Cardiac septum (tissue), 1 donor: ENCODE data around the gene MBP. TPM values are rescaled to one million over a fixed set of nuclear protein-coding genes. Genes with fewer than 3 reads are reported as not detected.

ENCODE experiments used
- DNase-seq: peaks from one replicate; pipeline ENCODE4 v3.0.0-alpha.2; 2020; ENCODE audit warnings: low spot score
- intact Hi-C: fragments of 100-400 bp; cut with DNase I; formaldehyde crosslinking; loops from one replicate; pipeline ENCODE4 v1.14.0; 2022
- total RNA-seq: library from RNA; stranded (reverse); fragmentation: NEBNext Ultra II Directional; extraction: Animal tissue kit (Norgen Biotek cat#: 25700); gene quantifications from one replicate; pipeline ENCODE4 v1.2.1, GENCODE V29; 2021
- donor health status: DM: no; HTN: no; CAD: no.

The MBP gene
- total RNA-seq, 1 donor from 2014 or later, result 37.7 TPM

DNA sequence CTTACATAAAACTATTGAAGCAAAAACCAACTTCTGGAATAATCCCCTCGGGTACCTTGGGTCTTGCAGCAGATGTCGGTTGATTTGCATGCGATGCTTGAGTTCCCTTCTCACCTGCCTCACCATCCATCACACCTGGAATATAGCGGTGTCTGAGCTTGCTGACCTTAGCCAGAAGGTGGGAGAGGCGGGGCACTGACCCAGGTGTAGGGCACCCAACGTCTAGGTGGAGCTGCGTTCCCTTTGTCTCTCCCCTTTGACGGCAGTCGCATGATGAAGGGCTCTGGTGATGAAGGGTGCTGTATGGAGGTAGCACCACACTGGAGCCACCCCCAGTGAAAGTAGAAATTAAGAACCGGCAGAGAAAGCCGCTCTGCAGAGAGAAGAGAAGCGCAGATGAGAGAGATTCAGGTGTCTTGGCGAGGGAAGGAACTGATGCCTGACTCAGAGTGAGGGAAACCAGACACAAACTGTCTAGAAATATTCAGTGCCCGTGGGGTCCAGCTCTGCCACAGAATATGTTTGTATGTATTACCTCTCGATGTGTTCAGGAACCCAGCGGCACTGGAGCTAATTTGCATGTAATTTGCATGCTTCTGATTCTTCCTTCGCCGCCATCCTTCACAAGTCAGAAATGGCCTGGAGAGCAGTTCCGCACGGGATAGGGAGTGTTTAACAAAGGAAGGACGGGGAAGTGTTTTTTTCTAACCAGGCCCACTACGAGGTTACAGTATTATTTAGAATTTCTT, 19.4 kb upstream of the MBP start:
- no peak for DNase-seq
- intact Hi-C loops, result no loop called here

DNA sequence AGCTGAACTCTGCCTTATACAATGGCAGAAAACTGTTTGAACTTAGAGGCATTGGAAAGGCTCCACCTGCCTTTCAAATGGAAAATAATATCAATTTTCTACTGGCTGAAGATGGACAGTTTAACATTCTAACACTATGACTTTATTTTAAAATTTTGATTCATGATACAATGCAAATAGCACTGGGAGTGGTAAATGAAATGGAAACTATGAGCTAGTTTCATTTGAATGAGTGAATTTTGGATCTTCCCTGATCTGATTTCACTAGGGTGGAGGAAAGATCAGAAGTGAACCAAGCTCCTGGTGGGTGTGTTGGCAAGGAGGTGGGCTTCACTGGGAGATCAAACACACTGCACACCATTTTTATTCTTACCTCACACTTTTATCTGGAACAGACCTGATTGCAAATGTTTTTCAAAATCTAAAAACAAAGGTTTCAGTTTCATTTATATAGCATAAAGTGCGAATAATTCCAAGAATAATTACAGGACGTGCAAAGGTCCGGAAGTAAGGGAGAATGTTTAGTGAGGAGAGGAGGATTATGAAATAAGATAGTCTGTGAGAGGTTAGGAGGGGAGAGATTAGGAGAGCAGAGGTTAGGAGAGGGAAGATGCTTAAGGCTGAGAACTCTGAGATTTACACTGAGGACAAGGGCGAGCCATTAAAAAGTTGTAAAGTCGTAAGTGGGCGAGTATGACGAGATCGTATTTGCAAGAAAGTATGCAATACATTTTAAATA, 18.6 kb upstream of the MBP start:
- intact Hi-C loops, result no loop called here
- DNase-seq, result no peak

DNA sequence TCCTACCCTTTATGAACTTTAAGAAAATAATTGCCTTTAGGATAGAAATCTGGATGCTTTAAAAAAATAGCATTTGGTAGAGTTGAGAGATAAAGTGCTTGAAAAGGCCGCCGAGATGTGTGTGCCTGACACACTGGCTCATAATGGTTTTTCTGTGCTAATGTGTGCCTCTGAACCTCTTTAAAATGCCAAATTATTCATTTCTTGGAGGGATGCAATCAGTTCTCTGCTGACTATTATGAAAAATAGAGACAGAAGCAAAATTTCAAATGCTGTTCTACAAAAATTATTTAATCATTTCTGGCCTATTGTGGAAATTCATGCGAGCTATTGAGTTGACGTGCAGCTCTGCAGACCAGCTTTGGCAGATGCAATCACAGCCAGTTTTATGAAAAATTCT, 18.0 kb upstream of the MBP start:
- intact Hi-C loops, result no loop called here
- DNase-seq, result no peak

DNA sequence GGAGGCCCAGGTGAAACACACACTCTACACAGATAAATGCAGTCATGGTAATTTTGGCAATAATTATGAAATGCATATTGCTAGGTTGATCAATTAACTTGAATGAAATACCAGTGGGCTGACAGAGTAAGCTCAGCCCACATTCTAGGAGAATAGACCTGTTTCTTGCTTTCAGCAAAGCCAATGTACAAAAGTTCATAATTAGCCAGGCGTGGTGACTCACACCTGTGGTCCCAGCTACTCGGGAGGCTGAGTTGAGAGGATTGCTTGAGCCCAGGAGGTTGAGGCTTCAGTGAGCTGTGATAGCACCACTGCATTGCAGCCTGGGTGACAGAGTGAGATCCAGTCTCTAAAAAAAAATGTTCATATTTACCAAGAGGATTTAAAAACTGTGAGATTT, 15.7 kb upstream of the MBP start:
- no peak for DNase-seq
- intact Hi-C loops, result no loop called here

DNA sequence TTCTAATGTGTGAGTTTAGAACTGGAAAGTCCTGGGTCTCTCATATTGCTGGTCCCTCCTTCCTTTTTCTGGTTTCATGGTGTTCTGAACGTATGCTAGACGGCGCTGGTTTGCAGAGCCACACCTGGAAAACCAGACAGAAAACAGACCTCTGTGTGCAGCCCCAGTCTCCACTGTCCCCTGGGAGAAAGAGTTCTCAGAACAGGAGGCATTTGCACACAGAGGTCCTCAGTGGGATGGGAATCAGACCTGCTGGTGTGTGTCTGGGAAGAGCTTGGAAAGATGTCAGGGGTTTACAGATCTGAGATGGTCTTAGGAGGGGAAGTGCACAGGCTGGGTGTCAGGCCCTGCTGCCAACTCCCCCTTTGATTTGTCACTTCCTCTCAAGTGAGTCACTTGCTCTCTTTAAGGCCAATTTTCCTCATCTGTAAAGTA, 14.9 kb upstream of the MBP start:
- DNase-seq, result no peak

DNA sequence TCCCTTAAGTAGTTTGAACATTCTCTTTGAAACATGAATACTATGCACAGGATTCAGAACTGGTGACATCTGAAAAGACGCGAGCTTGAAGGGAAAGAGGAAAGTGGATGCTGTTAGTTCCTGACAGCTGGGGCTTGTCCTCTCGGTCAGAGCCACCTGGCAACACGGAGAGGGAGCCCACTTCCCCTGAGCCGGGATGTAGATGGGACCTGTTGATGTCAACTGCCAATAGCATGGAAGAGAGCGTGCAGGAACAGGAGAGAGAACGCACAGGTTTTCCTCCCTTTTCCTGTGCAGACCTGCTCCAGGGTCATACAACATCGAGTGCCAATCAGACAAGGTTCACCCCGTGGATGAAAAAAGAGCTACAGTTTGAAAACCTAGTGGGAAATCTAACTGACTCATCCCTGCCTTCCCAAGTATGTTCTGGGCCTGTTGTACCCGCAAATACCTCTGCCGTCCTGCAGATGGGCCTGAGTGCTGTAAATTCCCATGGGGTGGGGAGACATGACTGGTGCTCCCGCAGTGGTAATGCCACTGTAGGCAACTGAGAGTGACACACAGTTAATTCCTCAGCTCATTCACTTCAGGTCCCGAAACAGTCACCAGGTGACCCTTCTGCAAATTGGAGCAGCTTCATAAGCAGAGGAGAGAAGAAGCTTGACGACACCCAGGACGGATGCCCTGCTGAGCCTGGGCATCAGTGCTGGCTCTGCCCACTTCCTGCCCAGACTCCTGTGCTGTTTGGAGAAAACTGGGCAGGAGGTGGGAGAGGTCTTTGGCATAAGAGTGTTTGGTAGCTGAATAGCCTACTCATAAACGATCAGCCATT, 13.9 kb upstream of the MBP start:
- DNase-seq, result no peak
- intact Hi-C loops, result no loop called here

More for the DNA sequence above, 14.9 kb upstream of the MBP start:
- intact Hi-C loops, result no loop called here

DNA sequence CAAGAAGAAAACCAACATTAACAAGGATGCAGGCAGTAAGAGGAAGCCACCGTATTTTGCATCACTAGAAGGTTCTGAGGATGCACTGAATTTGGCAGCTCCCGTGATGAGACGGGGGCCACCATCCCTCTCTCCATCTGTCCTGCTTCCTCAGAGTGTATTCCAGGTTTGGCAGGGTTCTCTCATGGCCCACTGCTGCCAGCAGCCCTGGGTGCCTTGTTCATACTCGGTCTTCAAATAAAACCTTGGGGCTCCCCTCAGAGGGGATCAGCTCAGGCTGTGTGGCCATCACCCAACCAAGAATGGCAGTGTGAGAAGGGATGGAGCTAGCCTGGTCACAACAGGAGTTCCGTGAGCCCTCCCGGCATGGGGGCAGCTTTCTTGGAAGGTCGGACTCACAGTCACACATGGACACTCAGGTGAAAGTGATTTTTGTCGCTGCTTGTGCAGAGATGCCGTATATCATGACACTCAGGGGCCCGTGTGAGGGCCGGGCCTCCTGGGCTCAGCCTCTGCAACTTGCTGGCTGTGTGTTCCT, 12.8 kb upstream of the MBP start:
- no peak for DNase-seq
- intact Hi-C loops, result no loop called here

DNA sequence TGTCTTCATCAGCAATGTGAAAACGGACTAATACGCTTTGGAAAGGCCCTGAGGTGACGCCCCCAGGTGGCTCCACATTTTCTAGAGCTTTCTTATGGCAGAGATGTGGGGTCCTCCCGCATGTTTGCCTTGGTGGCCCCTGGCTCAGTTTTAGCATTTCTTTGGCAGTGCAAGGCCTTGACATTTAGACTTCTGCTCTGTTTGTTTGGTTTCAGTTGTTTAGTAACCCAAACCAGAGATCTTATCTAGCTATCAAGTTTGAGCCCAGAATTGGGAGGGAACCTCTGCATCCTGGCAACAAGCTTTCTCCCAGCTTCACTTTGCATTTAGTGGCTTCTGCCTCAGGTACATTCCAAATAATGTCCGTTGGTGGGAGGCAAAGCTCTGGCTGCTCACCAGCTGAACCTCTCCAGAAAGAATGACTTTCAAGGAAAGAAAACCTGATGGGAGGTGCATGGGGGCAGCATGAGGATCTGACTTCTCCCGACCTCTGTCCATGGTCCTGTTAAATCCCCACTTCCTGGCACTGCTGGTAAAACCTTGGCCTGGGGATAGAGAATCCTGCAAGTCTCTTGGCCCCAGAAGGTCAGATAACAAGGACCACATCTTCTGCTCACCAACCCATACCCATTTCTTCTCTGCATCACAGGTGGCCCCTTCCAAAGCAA, 12.0 kb upstream of the MBP start:
- DNase-seq, result no peak
- intact Hi-C loops, result no loop called here

DNA sequence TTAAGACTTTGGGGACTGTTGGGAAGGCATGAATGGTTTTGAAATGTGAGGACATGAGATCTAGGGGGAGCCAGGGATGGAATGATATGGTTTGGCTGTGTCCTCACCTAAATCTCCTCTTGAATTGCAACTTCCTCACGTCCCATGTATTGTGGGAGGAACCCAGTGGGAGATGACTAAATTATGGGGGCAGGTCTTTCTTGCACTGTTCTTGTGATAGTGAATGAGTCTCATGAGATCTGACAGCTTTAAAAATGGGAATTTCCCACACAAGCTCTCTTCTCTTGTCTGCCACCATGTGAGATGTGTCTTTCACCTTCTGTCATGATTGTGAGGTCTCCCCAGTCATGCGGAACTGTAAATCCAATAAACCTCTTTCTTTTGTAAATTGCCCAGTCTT, 11.5 kb upstream of the MBP start:
- DNase-seq, result no peak
- intact Hi-C loops, result no loop called here

DNA sequence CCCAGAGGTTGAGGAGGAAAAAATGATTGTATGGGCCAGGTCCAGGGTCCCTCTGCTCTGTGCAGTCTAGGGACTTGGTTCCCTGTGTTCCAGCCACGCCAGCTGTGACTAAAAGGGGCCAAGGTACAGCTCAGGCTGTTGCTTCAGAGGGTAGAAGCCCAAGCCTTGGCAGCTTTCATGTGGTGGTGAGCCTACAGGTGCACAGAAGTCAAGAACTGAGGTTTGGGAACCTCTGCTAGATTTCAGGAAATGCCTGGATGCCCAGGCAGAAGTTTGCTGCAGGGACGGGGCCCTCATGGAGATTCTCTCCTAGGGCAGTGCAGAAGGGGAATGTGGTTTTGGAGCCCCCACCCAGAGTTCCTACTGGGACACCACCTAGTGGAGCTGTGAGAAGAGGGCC, 10.6 kb upstream of the MBP start:
- no peak for DNase-seq
- intact Hi-C loops, result no loop called here

DNA sequence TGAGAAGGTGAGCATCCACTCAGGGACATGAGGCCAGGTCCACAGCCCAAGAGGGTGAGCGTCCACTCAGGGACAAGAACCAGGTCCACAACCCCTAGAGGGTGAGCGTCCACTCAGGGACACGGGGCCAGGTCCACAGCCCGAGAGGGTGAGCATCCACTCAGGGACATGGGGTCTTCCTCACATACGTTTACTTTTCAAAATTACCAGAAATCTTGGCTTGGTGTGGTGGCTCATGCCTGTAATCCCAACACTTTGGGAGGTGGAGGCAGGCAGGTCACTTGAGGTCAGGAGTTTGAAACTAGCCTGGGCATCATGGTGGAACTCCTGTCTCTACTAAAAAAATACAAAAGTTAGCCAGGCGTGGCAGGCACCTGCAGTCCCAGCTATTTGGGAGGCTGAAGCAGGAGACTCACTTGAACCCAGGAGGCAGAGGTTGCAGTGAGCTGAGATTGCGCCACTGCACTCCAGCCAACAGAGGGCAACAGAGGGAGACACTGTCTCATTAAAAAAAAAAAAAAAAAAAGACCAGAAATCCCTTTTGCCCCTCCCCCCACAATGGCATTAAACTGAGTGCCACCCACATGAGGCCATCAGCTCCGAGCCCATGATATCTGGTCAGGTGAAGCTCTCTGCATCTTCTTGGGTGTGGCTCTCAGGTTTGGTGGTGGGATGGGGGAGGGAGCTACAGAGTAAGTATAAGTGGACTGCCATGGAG, 9.0 kb upstream of the MBP start:
- DNase-seq, result no peak
- intact Hi-C loops, result no loop called here

DNA sequence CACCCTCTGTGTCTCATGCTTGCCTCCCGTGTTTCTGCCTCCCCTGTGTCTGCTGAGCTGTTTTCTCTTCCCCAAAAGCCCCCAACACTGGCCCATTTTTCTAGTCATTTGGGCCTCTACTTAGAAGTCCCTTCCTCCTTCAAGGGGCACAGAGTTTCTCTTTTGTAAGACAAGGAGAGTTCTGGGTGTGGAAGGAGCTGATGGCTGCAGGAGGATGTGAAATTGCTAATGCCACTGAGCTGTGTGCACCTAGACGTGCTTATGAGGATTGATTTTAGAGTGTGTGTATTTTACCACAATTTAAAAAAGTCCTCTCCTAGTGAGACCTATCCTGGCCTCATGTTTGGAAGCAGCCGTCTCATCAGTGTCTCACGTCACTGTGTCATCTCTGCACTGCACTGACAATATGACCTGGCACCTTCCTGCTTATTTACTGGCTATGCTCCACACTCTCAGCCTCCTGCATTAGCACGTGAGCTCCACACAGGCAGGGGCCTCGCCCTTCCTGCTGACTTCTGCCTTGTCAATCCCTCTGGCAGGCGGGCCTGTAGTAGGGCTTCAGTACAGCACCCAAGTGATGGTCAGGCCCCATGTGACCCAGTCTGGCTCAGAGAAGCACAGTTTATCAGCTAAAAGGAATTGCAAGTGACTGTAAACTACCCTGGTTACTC, 8.0 kb upstream of the MBP start:
- no peak for DNase-seq
- intact Hi-C loops, result no loop called here

DNA sequence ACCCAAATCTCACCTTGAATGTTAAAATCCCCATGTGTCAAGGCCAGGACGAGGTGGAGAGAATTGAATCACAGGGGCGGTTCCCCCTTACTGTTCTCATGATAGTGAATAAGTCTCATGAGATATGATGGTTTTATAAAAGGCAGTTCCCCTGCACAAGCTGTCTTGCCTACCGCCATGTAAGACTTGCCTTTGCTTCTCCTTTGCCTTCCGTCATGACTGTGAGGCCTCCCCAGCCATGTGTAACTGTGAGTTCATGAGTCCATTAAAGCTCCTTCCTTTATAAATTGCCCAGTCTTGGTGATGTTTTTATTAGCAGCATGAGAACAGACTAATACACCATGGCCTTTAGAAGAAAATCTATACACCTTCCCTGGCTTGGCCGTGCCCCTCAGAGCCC, 7.4 kb upstream of the MBP start:
- intact Hi-C loops, result no loop called here
- DNase-seq, result no peak

DNA sequence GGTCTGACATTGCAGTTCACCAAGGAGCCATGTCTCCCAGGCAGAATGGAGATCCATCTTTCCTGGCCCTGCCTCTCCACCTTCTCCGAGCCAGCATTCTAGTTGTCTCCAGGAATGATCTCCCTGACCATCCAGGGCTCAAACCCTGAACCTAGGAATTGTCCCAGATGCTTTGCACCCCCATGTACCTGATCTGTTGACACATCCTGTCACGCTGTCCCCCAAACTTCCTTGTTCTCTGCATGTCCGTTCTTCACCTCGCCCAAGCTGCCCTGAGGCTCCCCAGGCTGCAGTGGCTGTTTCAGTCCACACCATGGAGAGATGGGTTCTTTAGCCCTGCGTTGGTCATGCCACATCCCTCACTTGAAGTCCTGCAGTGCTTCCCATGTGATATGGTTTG, 7.0 kb upstream of the MBP start:
- no peak for DNase-seq
- intact Hi-C loops, result loop anchor here (10.0 kb wide), 1 partner anchor 135 kb away; no protein-coding TSS in a partner anchor

DNA sequence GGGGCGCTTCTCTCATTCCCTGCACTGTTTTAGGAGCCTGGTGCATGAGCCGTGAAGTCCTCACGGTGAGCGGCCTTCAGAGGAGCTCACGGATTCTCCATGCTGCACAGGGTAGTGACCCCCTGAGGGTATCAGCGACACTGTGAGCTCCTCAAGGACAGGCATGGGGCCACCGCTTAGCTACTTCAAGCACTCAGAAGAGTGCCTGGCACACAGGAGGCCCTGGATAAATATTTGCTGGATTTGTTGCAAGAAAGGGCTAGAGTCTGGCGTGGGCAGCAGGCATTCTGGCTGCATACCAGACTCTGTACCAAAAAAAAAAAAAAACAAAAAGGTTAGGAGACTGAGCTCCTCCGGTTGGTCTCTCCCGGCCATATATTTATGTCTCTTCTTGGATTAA, 5.7 kb upstream of the MBP start:
- no peak for DNase-seq
- intact Hi-C loops, result loop anchor here (10.0 kb wide), 1 partner anchor 133 kb away; no protein-coding TSS in a partner anchor

DNA sequence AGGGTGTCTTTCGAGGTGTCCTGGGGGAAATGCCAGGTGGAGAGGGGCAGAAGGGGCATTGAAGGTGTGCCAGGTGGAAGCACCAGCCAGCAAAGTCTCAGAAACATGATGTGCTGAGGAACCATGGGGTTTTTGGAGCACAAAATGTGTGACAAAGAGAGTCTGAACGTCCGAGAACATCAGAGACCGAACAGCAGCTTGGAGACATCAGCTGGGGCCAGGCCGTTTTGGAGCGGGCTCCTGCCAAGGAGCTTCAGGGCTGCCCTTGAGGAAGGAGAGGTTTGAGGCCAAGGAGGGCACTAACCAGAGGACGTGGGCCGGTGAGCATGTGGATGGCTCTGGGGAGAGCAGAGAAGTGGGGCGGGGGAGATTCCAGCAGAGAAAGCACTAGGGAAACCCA, 5.3 kb upstream of the MBP start:
- intact Hi-C loops, result loop anchor here (10.0 kb wide), 1 partner anchor 133 kb away; no protein-coding TSS in a partner anchor

DNA sequence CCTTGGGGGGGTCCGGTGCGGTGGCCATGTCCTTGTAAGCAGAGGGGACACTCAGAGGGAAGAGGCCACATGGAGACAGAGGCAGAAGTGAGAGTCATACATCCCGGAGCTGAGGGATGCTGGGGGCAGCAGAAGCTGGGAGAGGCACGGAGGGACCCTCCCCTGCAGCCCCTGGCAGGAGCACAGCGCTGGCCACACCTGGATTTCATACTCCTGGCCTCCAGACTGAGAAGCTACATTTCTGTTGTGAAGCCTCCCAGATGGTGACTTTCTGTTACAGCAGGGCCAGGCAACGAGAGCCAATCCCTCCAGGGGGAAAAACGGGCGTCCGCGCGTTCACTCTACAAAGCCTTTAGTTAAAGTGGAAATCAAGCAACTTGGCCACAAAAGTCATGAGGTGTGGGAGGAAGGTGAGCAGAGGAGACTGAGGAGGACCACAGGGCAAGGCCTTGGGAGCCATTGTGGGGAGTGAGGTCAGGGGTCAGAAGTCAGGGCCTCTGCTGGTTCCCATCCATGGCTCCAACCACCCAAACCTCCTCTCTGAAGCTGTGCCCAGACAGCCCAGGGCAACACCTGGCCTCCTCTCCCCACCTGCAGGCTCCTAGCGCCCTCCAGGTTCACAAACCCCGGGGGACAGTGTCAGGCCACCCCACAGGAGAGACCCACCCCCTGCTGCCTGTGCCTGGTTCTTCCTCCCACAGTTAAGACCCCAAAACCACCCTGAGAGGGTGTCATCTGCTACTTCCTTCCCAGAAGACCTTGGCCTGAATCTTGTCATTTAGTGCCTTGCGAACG, 4.5 kb upstream of the MBP start:
- DNase-seq, result no peak
- intact Hi-C loops, result loop anchor here (10.0 kb wide), 1 partner anchor 132 kb away; no protein-coding TSS in a partner anchor

More for the DNA sequence above, 5.3 kb upstream of the MBP start:
- no peak for DNase-seq
